ENCODE measurements around the gene CYP4B1. TPM values are rescaled to one million over a fixed set of nuclear protein-coding genes. Genes with fewer than 3 reads are reported as not detected.
"Not testable (repeated sequence)": the region's sequence is repeated elsewhere in the genome, so short reads cannot be mapped to it uniquely, and the experiment has no call there.

The CYP4B1 gene
- total RNA-seq, 4 donors from 2014 or later: 42.5 to 184 (median 77.6) TPM

GRCh38 chr1:46774297-46774696, 24.5 kb upstream of the CYP4B1 start:
- peaks cover 0 to 27% (median 0%) of the 10 kb centered on the region in 3 donors for H3K9me3 ChIP-seq
- ATAC-seq: no peak
- H3K27me3 ChIP-seq: peaks cover 14% of the 10 kb centered on the region
- no peak overlapping the region for H3K4me3 ChIP-seq
- 100% methylated on average over 1 of the region's 1 CpG; no CpG with 5 or more reads in 1 of the 2 donors for WGBS, 2 donors (ENCODE audit: low coverage in 1 of 2)
- TF ChIP-seq EP300 (IDR thresholded peaks at IDR 0.05): no peak
- no peak for TF ChIP-seq POLR2AphosphoS5 (IDR thresholded peaks at IDR 0.05)
- TF ChIP-seq, protein P1, sequence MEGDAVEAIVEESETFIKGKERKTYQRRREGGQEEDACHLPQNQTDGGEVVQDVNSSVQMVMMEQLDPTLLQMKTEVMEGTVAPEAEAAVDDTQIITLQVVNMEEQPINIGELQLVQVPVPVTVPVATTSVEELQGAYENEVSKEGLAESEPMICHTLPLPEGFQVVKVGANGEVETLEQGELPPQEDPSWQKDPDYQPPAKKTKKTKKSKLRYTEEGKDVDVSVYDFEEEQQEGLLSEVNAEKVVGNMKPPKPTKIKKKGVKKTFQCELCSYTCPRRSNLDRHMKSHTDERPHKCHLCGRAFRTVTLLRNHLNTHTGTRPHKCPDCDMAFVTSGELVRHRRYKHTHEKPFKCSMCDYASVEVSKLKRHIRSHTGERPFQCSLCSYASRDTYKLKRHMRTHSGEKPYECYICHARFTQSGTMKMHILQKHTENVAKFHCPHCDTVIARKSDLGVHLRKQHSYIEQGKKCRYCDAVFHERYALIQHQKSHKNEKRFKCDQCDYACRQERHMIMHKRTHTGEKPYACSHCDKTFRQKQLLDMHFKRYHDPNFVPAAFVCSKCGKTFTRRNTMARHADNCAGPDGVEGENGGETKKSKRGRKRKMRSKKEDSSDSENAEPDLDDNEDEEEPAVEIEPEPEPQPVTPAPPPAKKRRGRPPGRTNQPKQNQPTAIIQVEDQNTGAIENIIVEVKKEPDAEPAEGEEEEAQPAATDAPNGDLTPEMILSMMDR (IDR thresholded peaks at IDR 0.05): no peak
- TF ChIP-seq POLR2A (IDR thresholded peaks at IDR 0.05): no peak
- no peaks in the 10 kb centered on the region for H3K4me1 ChIP-seq
- H3K36me3 ChIP-seq: no peaks in the 10 kb centered on the region
- H3K27ac ChIP-seq: no peak overlapping the region

GRCh38 chr1:46778456-46778855, 20.4 kb upstream of the CYP4B1 start:
- not testable (repeated sequence) for H3K27me3 ChIP-seq, H3K4me3 ChIP-seq, H3K9me3 ChIP-seq, H3K4me1 ChIP-seq, H3K27ac ChIP-seq, ATAC-seq, H3K36me3 ChIP-seq
- no CpG with 5 or more reads among the region's 18 CpGs for WGBS, 2 donors (ENCODE audit: low coverage in 1 of 2)

- H3K9me3 ChIP-seq: no peaks in the 10 kb centered on the region
- H3K4me1 ChIP-seq: no peaks in the 10 kb centered on the region
- H3K36me3 ChIP-seq: no peaks in the 10 kb centered on the region
- H3K4me3 ChIP-seq: no peak overlapping the region
- 67 to 88% methylated on average over 1 of the region's 1 CpG for WGBS, 2 donors (ENCODE audit: low coverage in 1 of 2)
- H3K27me3 ChIP-seq: no peaks in the 10 kb centered on the region
- TF ChIP-seq EP300 (IDR thresholded peaks at IDR 0.05) (no peak), POLR2AphosphoS5 (IDR thresholded peaks at IDR 0.05) (no peak), POLR2A (IDR thresholded peaks at IDR 0.05) (no peak)
- TF ChIP-seq, protein P1 (IDR thresholded peaks at IDR 0.05): no peak
- no peak overlapping the region for H3K27ac ChIP-seq
- no peak for ATAC-seq
Observed at GRCh38 chr1:46784666-46785065, 14.2 kb upstream of the CYP4B1 start.

DNA sequence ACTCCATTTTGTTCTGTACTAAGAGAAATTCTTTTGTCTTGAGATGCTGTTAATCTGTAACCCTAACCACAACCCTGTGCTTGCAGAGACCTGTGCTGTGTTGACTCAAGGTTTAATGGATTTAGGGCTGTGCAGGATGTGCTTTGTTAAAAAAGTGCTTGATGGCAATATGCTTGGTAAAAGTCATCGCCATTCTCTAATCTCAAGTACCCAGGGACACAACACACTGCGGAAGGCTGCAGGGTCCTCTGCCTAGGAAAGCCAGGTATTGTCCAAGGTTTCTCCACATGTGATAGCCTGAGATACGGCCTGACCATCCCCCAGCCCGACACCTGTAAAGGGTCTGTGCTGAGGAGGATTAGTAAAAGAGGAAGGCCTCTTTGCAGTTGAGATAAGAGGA, 10.2 kb upstream of the CYP4B1 start:
- 57% methylated on average over 1 of the region's 4 CpGs; no CpG with 5 or more reads in 1 of the 2 donors for WGBS, 2 donors (ENCODE audit: low coverage in 1 of 2)
- not testable (repeated sequence) for H3K9me3 ChIP-seq, H3K4me1 ChIP-seq, H3K4me3 ChIP-seq, H3K27me3 ChIP-seq, H3K27ac ChIP-seq, H3K36me3 ChIP-seq, ATAC-seq

DNA sequence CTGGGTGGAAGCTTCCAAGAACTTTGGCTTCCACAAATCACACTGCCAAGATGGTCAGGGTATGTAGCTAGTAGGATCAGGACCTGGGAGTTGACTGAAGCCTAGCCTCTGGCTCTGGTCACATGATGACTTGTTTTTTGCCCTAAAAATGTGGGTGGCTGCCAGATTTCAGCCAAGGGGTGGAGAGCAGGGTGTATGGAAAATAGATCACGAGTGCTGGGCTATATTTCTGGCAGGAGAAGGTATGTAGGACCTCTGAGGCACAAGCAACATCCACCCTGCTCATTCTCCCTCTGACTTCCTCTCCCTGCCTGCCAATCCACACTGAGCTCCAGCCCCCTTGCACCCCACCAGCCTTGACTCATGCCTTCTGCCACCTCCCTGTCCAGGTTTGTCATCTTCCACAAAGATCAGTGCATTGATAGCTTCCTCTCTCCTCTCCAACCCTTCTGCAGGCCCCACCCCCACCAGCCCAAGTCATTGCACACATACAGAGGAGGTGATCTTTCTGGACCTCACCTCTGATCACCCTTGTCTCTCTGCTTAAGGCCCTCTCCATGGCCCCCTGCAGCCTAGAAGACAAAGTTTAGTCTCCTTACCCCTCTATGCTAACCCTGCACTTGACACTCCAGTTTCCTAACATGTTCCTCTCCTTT, 8.3 kb upstream of the CYP4B1 start:
- WGBS, 2 donors (ENCODE audit: low coverage in 1 of 2): 17 to 22% methylated on average over 1 of the region's 1 CpG
- TF ChIP-seq, protein P1 (IDR thresholded peaks at IDR 0.05): no peak
- TF ChIP-seq POLR2AphosphoS5 (IDR thresholded peaks at IDR 0.05) (no peak), POLR2A (IDR thresholded peaks at IDR 0.05) (no peak), EP300 (IDR thresholded peaks at IDR 0.05) (no peak)
- no peaks in the 10 kb centered on the region for H3K4me1 ChIP-seq
- H3K9me3 ChIP-seq: peaks cover 0 to 4% (median 0%) of the 10 kb centered on the region in 3 donors
- H3K4me3 ChIP-seq: no peak overlapping the region
- no peaks in the 10 kb centered on the region for H3K27me3 ChIP-seq
- H3K36me3 ChIP-seq: no peaks in the 10 kb centered on the region
- no peak overlapping the region for H3K27ac ChIP-seq
- ATAC-seq: no peak

- no peaks in the 10 kb centered on the region for H3K36me3 ChIP-seq
- no peak for ATAC-seq
- no peaks in the 10 kb centered on the region for H3K4me1 ChIP-seq
- H3K27ac ChIP-seq: no peak overlapping the region
- no peak overlapping the region for H3K4me3 ChIP-seq
- peaks cover 0 to 4% (median 0%) of the 10 kb centered on the region in 3 donors for H3K9me3 ChIP-seq
- WGBS, 2 donors (ENCODE audit: low coverage in 1 of 2): 68 to 77% methylated on average over 3 of the region's 3 CpGs
- peaks cover 6% of the 10 kb centered on the region for H3K27me3 ChIP-seq
- TF ChIP-seq POLR2A (IDR thresholded peaks at IDR 0.05): no peak
- no peak for TF ChIP-seq EP300 (IDR thresholded peaks at IDR 0.05)
- no peak for TF ChIP-seq POLR2AphosphoS5 (IDR thresholded peaks at IDR 0.05)
- TF ChIP-seq, protein P1 (IDR thresholded peaks at IDR 0.05): no peak
Observed at GRCh38 chr1:46793126-46793525, 5.7 kb upstream of the CYP4B1 start.
